HG03558 (cell line): Measurements from ENCODE around the gene KCNN4.

Experiments used
- ATAC-seq: cut with Tn5 transposase; IDR thresholded peaks from one replicate; pipeline ENCODE4 v1.9.1; 2021; ENCODE audit warnings: moderate number of reproducible peaks; ENCODE audit not compliant: unreplicated experiment; ENCODE audit errors: extremely low read depth

KCNN4 gene

GRCh38 chr19:43799502-43800142, 18.8 kb upstream of the KCNN4 start:
- no peak for ATAC-seq

GRCh38 chr19:43798546-43799409, 18.0 kb upstream of the KCNN4 start:
- no peak for ATAC-seq

- no peak for ATAC-seq
Measured at GRCh38 chr19:43798026-43798545, 17.3 kb upstream of the KCNN4 start.

GRCh38 chr19:43797556-43797955, 16.8 kb upstream of the KCNN4 start:
- ATAC-seq = no peak

GRCh38 chr19:43797118-43797517, 16.3 kb upstream of the KCNN4 start:
- no peak for ATAC-seq

GRCh38 chr19:43790587-43790986, 9.8 kb upstream of the KCNN4 start:
- no peak for ATAC-seq

GRCh38 chr19:43789029-43789428, 8.3 kb upstream of the KCNN4 start:
- ATAC-seq = no peak

GRCh38 chr19:43786665-43787064, 5.9 kb upstream of the KCNN4 start:
- ATAC-seq = no peak

- no peak for ATAC-seq
Measured at GRCh38 chr19:43784981-43785808, 4.4 kb upstream of the KCNN4 start.

- no peak for ATAC-seq
Measured at GRCh38 chr19:43784241-43784980, 3.6 kb upstream of the KCNN4 start.

- no peak for ATAC-seq
Measured at GRCh38 chr19:43783636-43784035, 2.9 kb upstream of the KCNN4 start.

- no peak for ATAC-seq
Measured at GRCh38 chr19:43782689-43783231, 2.0 kb upstream of the KCNN4 start.

- ATAC-seq = no peak
Measured at GRCh38 chr19:43782311-43782660, 1.5 kb upstream of the KCNN4 start.

GRCh38 chr19:43781630-43782310, 997 bp upstream of the KCNN4 start:
- no peak for ATAC-seq

- no peak for ATAC-seq
Measured at GRCh38 chr19:43779820-43780219, 953 bp downstream of the KCNN4 start.

GRCh38 chr19:43779147-43779819, 1.5 kb downstream of the KCNN4 start:
- ATAC-seq = no peak

- no peak for ATAC-seq
Measured at GRCh38 chr19:43778651-43779050, 2.1 kb downstream of the KCNN4 start.

- no peak for ATAC-seq
Measured at GRCh38 chr19:43777163-43777695, 3.5 kb downstream of the KCNN4 start.
